Measurements from ENCODE around the gene RBMX. TPM values are rescaled to one million over a fixed set of nuclear protein-coding genes. Genes with fewer than 3 reads are reported as not detected.

The RBMX gene
- total RNA-seq, 1 experiment from 2014 or later, result 261 TPM

GRCh38 chrX:136865270-136866158 lies 15.0 kb downstream of the RBMX start:
- peaks cover 96% of the 10 kb centered on the region for H3K36me3 Mint-ChIP-seq (ENCODE audit: insufficient read depth, unreplicated experiment)
- H3K9me3 ChIP-seq, result no peaks in the 10 kb centered on the region
- no peak overlapping the region for H3K4me3 ChIP-seq (ENCODE audit: low read depth, low read length)
- DNase-seq, result no peak
- CTCF ChIA-PET, result no interaction called here
- TF ChIP-seq CTCF (IDR thresholded peaks at IDR 0.05; ENCODE audit: insufficient read depth in 1 of 2, low read depth in 1 of 2, low read length in 1 of 2, severe bottlenecking in 1 of 2, unreplicated experiment in 1 of 2), result no peak
- no peak overlapping the region for H3K4me3 Mint-ChIP-seq (ENCODE audit: unreplicated experiment)
- no peaks in the 10 kb centered on the region for H3K27me3 ChIP-seq (replicated peaks; ENCODE audit: control insufficient read depth, insufficient read depth, low read length)
- no peaks in the 10 kb centered on the region for H3K9me3 Mint-ChIP-seq (ENCODE audit: unreplicated experiment)
- peaks cover 6% of the 10 kb centered on the region for H3K4me1 Mint-ChIP-seq (ENCODE audit: low read depth, unreplicated experiment)
- no TSS peak for BruUV-seq (replicated peaks)
- POLR2A ChIA-PET, result no interaction called here
- no peaks in the 10 kb centered on the region for H3K4me1 ChIP-seq
- no peaks in the 10 kb centered on the region for H3K27me3 Mint-ChIP-seq (ENCODE audit: insufficient read depth, unreplicated experiment)
- intact Hi-C loops (cut with micrococcal nuclease; ENCODE audit: unreplicated experiment), result loop anchor here (5.0 kb wide), 1 partner anchor 62 kb away; no protein-coding TSS in a partner anchor
- no peak overlapping the region for H3K27ac Mint-ChIP-seq (ENCODE audit: unreplicated experiment)
- peaks cover 1% of the 10 kb centered on the region; the same call in 1 of the 2 replicates for H3K36me3 ChIP-seq (ENCODE audit: control insufficient read depth, insufficient read depth, low read length)

DNA sequence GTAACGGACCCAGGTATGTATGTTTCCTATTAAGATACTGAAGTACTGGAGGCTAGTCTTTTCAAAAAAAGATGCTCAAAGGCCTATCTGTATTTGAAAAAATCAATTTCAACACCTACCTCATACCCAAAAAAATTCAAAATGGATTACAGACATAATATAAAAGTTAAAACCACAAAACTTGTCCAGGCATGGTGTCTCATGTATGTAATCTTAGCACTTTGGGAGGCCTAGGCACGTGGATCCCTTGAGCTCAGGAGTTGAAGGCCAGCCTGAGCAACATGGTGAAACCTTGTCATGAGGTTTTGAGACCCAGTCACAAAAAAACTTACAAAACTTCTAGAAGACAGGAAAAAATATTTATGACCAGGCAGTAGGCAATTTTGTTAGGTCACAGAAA lies 16.7 kb downstream of the RBMX start:
- no peak overlapping the region for H3K4me3 Mint-ChIP-seq (ENCODE audit: unreplicated experiment)
- TF ChIP-seq CTCF (IDR thresholded peaks at IDR 0.05; ENCODE audit: insufficient read depth in 1 of 2, low read depth in 1 of 2, low read length in 1 of 2, severe bottlenecking in 1 of 2, unreplicated experiment in 1 of 2), result no peak
- intact Hi-C loops (cut with micrococcal nuclease; ENCODE audit: unreplicated experiment), result no loop called here
- no TSS peak for BruUV-seq (replicated peaks)
- ChIA-PET CTCF (no interaction called here), POLR2A (no interaction called here)
- DNase-seq, result no peak
- Histone ChIP-seq H3K9me3 (no peaks in the 10 kb centered on the region), H3K4me3 (ENCODE audit: low read depth, low read length) (no peak overlapping the region), H3K4me1 (no peaks in the 10 kb centered on the region), H3K27me3 (replicated peaks; ENCODE audit: control insufficient read depth, insufficient read depth, low read length) (no peaks in the 10 kb centered on the region), H3K36me3 (ENCODE audit: control insufficient read depth, insufficient read depth, low read length) (peaks cover under 1% of the 10 kb centered on the region; the same call in 1 of the 2 replicates)
- H3K4me1 Mint-ChIP-seq (ENCODE audit: low read depth, unreplicated experiment), result no peaks in the 10 kb centered on the region
- H3K9me3 Mint-ChIP-seq (ENCODE audit: unreplicated experiment), result no peaks in the 10 kb centered on the region
- peaks cover 90% of the 10 kb centered on the region for H3K36me3 Mint-ChIP-seq (ENCODE audit: insufficient read depth, unreplicated experiment)
- H3K27me3 Mint-ChIP-seq (ENCODE audit: insufficient read depth, unreplicated experiment), result no peaks in the 10 kb centered on the region
- no peak overlapping the region for H3K27ac Mint-ChIP-seq (ENCODE audit: unreplicated experiment)

- POLR2A ChIA-PET, result no interaction called here
- H3K9me3 Mint-ChIP-seq (ENCODE audit: unreplicated experiment), result no peaks in the 10 kb centered on the region
These were observed 18.0 kb downstream of the RBMX start for GRCh38 chrX:136862546-136862945.

More at GRCh38 chrX:136862546-136862945, 18.0 kb downstream of the RBMX start:
- H3K4me1 ChIP-seq, result no peaks in the 10 kb centered on the region
- no peaks in the 10 kb centered on the region; the same call in 1 of the 2 replicates for H3K36me3 ChIP-seq (ENCODE audit: control insufficient read depth, insufficient read depth, low read length)
- H3K36me3 Mint-ChIP-seq (ENCODE audit: insufficient read depth, unreplicated experiment), result peaks cover 84% of the 10 kb centered on the region
- no peaks in the 10 kb centered on the region for H3K9me3 ChIP-seq
- intact Hi-C loops (cut with micrococcal nuclease; ENCODE audit: unreplicated experiment), result no loop called here
- no TSS peak for BruUV-seq (replicated peaks)
- H3K4me1 Mint-ChIP-seq (ENCODE audit: low read depth, unreplicated experiment), result no peaks in the 10 kb centered on the region
- TF ChIP-seq CTCF (IDR thresholded peaks at IDR 0.05; ENCODE audit: insufficient read depth in 1 of 2, low read depth in 1 of 2, low read length in 1 of 2, severe bottlenecking in 1 of 2, unreplicated experiment in 1 of 2), result no peak
- no peak overlapping the region for H3K4me3 ChIP-seq (ENCODE audit: low read depth, low read length)
- H3K4me3 Mint-ChIP-seq (ENCODE audit: unreplicated experiment), result no peak overlapping the region
- no peak overlapping the region for H3K27ac Mint-ChIP-seq (ENCODE audit: unreplicated experiment)
- no peak for DNase-seq
- H3K27me3 Mint-ChIP-seq (ENCODE audit: insufficient read depth, unreplicated experiment), result no peaks in the 10 kb centered on the region
- CTCF ChIA-PET, result no interaction called here
- no peaks in the 10 kb centered on the region for H3K27me3 ChIP-seq (replicated peaks; ENCODE audit: control insufficient read depth, insufficient read depth, low read length)
